GM18951 (cell line): Measurements from ENCODE around the gene TRAPPC1.
A peak's percentile ranks its signal among the peaks of the same experiment; 100 is the strongest.

Experiments used
- POLR2A ChIP-seq: IDR thresholded peaks from 4 replicates; pipeline ENCODE4 v1.6.1; 2011; ENCODE audit warnings: mild to moderate bottlenecking; ENCODE audit not compliant: insufficient read length, insufficient read depth; ENCODE audit errors: extremely low read depth
- in situ Hi-C: fragments of 300-500 bp; cut with MboI; formaldehyde crosslinking; loops from one replicate; pipeline ENCODE4 v1.12.0; 2022; ENCODE audit warnings: low sequenced_read_pairs, mixed read lengths, inconsistent platforms; ENCODE audit not compliant: unreplicated experiment

TRAPPC1 gene, protein sequence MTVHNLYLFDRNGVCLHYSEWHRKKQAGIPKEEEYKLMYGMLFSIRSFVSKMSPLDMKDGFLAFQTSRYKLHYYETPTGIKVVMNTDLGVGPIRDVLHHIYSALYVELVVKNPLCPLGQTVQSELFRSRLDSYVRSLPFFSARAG

DNA sequence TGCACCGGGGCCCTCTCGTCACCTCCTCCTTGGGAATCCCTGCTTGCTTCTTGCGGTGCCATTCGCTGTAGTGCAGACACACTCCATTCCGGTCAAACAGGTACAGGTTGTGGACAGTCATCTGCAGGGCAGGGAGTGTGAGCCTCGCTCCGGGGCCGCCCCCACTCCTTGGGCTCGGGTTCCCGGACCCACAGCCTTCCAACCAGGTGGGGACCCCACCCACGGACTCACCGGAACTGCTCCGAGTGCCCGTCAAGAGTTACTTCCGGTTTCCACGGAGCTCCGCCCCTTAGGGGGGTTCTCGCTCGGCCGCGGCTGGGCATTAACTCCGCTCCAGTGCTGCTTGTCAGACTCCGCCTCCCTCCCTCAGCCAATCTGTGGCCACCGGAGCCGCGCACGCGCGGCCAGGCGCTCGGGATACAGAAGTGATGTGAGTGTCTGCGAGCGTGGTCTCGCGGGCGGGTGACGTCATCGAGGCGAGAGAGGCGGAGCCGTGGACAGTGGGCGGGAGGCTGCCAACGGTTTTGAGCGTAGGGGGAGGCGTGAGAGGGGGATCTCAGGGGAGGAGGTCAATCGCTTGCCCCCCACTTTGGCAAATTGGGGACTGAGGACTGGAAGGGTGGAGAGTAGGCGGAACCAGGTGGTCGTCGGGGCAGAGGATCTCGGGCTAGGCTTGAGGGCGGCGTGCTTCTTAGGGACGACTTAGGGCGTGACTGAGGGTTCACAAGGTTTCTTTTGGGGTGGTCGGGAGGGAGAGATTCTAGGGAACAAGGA, at the start of gene TRAPPC1, which contains the start of gene CNTROB:
Gene TRAPPC1, minus strand, starts transcription at position 238 of the 774 bp plus-strand sequence. Its CDS starts 117 bp downstream, at position 121.
Gene CNTROB, plus strand, starts transcription at position 498 of the 774 bp plus-strand sequence. CDS start 874 bp downstream, outside the sequence.
- in situ Hi-C loops, result no loop called here
- TF ChIP-seq POLR2A, result peak; percentile 74

DNA sequence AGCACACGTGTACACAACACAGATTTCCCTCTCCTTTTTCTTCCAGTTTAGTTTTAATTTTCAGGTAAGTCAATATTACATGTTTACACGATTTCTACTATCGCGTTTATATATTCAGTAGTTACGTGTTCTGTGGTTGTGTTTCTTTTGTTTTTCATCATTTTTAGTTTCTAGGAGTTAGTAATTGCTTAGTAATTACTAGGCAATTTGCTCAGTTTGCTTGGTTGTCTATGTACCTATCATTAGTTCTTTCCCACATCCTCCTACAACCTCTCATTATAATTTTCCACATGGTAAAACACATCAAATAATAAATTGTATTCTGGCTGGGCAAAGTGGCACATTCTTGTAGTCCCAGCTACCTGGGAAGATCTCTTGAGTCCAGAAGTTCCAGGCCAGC, 46.1 kb upstream of the TRAPPC1 start:
- no peak for TF ChIP-seq POLR2A
- in situ Hi-C loops, result no loop called here

DNA sequence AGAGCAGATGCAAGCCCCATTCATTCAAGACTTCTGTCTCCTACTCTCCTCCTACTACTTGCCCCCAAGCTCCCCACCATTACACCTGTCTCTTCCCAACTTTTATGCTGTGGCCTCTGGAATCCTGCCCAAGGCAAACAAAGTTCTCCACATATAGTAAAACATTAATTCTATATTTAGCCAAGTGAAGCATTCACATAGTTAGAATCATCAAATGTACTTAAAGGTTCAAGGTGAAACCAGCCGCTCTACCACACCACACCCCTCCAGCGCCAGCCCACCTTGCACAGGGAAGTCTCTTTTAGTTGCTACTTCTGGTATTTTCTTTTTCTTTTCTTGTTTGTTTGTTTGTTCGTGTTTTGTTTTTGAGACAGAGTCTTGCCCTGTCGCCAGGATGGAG, 45.3 kb upstream of the TRAPPC1 start:
- no peak for TF ChIP-seq POLR2A
- in situ Hi-C loops, result no loop called here

DNA sequence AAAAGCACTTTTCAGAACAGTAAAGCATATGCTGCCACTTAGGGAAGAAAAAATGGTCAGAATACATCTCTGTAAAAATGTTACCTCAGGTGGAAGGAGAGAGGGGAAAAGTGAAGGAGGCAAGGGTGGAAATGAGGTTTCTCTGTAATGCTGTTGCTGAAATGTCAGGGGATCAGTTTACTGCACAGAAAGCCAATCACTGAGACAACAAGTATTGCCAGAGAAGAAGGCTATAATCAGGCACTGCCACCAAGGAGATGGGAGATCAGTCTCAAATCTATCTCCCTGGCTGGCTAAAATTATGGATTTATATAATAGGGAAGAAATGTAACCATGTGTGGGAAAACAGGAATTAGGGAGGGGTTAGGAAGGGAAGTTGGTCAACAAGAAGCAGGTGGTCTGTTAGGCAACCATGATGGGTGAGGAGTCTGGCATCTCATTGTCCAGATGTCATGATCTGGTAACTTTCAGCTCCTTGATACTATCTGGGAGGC, 42.9 kb upstream of the TRAPPC1 start:
- no peak for TF ChIP-seq POLR2A
- in situ Hi-C loops, result no loop called here

DNA sequence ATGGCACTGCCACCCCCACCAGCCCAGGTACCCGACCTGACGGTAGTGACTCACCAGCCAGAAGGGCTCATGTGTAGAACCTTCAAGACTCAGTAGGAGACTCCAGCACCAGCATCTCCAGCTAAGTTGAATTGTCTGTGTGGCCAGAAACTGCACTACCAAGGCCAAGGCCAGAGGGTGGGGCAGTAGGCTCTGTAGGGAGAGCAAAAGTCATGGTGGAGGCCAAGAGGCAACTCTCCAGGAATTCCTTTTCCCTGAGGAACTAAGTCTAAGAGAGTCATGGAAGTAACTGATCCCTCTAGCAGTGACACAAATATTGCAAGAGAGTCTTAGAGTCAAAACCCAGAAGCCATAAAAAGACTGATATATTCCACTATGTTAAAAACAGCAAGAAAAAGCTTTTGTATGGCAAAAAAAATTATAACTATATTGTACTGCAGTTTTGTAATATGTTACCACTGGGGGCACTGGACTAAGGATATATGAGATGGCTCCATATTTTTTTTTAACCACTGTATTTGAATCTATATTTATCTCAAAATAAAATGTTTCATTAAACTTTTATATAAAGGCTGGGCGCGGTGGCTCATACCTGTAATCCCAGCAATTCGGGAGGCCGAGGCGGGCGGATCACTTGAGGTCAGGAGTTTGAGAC, 40.5 kb upstream of the TRAPPC1 start:
- no peak for TF ChIP-seq POLR2A
- in situ Hi-C loops, result no loop called here

DNA sequence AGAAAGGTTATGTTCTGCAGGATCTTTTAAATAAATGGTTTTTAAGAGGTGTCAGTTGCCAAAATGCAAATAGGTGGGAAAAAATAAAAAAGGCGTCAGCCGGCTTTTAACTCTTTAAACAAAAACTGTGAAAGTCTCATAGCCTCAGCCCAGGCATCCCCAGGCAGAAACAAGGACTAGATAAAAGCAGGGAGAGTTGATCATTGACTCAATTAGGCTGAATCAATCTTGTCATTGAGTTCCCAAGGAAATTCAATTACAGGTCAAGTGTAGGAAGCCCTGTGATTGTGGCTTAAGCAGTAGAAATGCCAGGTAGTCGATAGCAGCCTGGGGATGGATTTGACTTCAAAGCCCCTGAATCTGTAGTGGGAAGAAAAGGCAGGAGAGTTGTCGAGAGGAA, 39.9 kb upstream of the TRAPPC1 start:
- TF ChIP-seq POLR2A, result no peak
- in situ Hi-C loops, result no loop called here

DNA sequence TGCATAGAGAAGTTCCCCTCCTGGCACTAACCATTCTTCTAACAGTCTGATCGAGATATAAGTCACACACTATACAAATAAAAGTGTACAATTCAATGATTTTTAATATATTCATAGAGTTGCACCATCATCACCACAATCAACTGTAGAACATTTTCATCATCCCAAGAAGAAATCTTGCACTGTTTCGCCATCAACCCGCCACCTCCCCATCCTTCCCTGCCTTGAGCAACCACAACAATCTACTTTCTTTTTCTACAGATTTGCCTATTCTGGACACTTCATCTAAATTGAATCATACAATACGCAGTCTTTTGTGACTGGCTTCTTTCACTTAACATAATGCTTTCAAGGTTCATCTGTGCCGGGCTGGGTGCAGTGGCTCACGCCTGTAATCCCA, 37.7 kb upstream of the TRAPPC1 start:
- in situ Hi-C loops, result no loop called here

DNA sequence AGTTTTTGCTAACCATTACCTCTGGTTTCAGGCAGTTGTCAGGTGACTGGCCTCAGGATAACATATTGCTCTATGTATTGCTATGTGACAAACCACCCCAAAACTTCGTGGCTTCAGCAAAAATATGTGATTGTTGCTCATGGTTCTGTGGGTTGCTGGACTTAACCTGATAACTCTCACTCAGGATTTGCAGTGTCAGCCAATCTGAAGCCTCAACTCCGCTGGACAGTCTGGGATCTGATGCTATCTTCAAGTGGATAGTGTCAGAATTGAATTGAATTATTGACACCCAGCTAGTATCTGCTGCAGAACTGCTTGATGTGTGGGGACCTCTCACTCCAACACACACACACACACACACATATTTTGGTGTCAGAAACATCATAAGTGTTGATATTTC, 36.0 kb upstream of the TRAPPC1 start:
- in situ Hi-C loops, result no loop called here

More for the DNA sequence above, 37.7 kb upstream of the TRAPPC1 start:
- no peak for TF ChIP-seq POLR2A

DNA sequence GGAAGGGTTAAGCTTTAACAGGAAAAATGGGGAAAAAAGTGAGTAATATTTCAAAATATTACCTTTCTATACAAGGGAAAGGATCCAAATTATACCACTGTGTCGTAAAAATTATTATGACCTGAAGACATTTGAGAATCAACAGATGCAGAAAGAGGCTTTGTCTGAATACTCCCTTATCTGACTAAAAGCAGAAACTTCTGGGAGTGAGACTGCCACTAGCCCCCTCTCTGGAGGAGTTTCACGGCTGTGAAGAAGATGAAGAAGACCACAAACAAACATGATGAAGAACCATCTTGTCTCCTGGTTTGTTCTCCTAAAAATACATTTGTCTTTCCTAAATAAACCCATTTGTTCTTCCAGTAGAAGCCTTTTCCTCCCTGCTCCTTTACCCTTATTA, 29.7 kb upstream of the TRAPPC1 start:
- in situ Hi-C loops, result no loop called here
- no peak for TF ChIP-seq POLR2A

More for the DNA sequence above, 36.0 kb upstream of the TRAPPC1 start:
- no peak for TF ChIP-seq POLR2A

DNA sequence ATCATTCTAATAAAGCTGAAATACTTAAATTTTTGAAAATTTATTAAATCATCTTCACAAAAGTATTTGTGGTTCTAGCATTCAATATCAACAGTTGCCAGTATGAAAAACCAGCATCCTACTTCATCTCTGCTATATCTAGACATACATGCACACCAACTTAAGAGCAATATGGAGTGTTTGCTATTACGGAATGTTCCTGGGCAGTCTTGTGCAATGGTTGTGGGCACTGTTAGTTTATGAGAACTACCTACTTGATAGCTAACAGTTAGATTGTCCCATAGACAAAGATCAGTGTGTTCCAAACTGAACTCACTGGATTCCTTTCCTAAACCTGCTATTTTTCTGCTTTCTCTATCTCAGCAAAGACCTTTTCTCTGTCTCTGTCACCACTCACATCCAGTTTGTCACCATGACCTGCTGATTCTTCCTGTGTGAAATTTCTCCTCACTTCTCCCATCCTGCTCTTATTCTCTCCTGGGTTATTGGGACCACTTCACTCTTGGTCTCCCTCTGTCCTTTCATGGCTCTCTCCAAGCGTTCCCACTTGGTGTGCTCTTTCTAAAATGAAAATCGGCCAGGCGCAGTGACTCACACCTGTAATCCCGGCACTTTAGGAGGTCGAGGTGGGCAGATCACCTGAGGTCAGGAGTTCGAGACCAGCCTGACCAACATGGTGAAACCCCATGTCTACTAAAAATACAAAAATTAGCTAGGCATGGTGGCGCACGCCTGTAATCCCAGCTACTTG, 27.9 kb upstream of the TRAPPC1 start:
- TF ChIP-seq POLR2A, result no peak
- in situ Hi-C loops, result no loop called here

DNA sequence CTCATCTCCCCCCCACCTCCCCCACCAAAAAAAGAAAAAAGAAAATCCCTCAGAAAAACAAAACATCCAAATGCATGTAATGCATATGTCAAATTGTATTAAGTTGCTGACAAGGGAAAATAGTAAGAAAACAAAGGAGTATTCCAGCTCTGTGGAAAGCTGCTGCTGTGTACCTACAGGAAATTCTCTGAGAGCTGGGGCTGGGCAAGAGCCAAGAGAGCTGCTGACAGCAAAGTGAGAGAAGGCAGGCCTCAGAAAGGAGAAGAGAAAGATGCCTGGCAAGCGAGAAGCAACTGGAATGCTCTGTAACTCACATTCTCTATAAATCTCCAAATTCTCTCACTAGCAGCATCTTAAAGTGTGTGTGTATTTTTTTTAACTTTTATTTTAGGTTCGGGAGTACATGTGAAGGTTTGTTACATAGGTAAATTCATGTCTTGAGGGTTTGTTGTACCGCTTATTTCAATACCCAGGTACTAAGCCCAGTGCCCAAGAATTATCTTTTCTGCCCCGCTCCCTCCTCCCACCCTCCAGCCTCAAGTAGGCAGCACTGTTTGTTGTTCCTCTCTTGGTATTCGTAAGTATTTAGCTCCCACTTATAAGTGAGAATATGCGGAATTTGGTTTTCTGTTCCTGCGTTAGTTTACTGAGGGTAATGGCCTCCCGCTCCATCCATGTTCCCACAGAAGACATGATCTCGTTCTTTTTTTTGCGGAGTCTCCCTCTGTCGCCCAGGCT, 24.7 kb upstream of the TRAPPC1 start:
- TF ChIP-seq POLR2A, result no peak
- in situ Hi-C loops, result no loop called here
